ENCODE results near the gene JAZF1.
"Not testable (repeated sequence)": the region's sequence is repeated elsewhere in the genome, so short reads cannot be mapped to it uniquely, and the experiment has no call there.

JAZF1 gene

DNA sequence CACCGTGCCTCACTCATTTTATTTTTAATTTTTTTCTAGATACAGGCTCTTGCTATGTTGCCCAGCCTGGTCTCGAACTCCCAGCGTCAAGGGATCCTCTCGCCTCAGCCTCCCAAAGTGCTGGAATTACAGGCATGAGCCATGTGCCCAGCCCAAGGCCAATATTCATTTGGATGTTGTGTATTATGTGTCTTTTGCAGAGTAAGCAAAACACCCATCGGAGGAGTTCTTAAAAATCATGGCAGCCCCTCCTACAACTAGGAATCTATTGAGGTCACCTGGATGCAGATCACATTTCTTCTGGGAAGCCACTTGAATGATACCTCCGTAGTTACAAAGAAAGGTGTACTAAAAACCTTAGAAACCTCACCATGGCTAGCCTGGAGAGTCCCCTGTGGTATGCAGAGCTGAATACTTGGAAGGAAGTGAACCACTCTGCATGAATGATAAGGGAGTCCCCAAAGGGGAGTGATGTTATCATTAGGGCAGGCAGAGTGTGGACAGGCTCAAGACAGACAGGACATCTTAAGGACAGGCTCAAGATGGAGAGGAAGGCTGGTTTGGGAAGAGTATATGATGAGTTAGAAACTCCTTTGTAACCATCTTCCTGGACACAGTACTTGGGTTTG is 254.9 kb downstream of the JAZF1 start:
- DNase-seq = no peak

DNA sequence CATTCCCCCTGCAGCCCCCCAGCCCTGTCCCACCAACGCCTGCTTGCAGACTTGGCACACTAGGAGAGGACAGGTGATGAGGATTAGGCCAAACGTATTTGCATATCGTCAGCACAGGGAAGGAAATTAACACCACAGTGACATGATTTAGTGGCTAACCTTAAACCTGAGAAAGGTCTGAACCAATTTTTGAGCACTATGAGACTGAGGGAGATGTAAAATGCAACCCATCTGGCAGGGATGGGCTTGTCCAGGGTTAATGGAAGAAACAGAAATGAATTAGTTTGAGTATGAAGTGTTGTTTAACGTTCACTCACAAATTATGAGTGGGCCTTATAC is 257.0 kb downstream of the JAZF1 start:
- peak; percentile 83 for DNase-seq

DNA sequence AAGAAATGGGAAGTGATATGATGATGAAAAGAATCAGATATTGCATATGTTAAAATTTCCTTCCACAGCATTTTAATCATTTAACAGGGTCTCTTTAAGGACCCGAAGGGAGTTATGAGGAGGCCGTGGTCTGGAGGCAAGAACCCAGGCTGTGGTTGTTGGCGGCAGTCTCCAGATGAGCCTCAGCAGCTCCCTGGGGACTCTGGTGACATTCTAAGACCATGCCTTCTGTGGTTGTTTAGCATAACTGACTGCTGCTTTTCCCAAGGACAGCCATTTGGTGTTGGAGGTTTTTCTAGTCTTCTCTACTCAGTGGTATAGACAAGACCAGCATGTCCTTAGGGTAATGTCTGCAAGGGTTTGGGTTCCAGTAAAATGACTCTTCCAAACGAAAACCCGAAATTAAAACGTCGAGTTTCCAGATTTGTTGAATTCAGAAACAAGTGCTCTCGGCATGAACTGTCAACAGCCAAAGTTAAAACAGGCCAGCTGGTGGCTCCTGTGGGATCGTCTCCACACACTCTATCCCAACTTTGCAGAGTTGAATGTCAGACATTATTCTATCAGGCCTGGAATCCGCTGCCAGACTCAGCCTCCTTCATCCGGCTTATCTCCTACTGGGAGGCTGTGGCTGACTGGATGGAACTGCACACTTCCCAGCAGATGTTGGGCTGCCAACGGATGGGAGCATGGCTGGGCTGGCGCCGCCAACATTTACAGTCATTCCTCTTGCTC is 257.5 kb downstream of the JAZF1 start:
- peak; percentile 83 for DNase-seq

DNA sequence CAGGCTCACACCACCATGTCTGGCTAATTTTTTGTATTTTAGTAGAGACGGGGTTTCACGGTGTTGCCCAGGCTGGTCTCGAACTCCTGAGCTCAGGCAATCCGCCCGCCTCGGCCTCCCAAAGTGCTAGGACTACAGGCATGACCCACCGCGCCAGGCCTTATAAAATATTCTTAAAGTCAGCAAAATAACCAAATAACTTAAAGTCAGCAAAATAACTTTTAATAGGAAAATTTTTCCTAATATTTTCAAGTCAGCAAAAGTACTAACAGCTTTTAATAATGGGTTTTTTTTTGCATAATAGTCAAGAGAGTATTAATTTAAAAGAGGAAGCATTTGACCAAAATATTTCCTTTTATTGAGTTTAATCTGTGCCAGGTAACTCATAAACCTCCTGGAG is 258.2 kb downstream of the JAZF1 start:
- DNase-seq = not testable (repeated sequence)

DNA sequence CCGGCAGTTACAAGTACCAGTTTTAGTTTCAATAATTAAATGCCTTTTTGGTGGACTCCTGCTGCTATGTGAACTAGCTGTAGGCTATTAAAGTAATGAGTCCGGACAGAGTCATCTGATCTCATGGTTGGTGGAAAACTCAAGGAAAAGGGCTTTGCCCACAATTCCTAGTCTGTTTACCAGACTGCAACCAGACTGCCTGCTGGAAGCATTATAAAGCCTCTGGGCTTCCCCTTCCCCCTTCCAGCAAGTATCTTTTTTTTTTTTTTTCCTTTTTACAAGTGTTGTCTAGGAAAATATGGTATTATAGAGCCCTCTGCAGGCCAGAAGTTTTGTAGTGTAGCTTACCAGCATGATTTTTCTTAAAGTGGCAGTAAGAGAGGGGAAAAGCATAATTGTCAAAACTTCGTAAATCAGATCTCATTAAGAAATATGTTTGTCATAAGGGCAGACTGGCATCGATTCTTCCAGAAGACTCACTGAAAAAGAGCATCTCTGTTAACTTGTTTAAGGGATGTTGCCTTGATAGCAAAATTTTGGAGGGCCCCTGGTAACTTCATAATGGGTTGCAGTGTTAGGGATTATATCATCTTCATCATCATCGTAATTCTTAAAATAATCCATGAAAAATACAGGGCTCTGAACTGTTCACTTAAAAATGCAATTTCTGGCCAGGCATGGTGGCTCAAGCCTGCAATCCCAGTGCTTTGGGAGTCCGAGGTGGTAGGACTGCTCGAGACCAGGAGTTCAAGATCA is 259.3 kb downstream of the JAZF1 start:
- DNase-seq = peak; percentile 93

DNA sequence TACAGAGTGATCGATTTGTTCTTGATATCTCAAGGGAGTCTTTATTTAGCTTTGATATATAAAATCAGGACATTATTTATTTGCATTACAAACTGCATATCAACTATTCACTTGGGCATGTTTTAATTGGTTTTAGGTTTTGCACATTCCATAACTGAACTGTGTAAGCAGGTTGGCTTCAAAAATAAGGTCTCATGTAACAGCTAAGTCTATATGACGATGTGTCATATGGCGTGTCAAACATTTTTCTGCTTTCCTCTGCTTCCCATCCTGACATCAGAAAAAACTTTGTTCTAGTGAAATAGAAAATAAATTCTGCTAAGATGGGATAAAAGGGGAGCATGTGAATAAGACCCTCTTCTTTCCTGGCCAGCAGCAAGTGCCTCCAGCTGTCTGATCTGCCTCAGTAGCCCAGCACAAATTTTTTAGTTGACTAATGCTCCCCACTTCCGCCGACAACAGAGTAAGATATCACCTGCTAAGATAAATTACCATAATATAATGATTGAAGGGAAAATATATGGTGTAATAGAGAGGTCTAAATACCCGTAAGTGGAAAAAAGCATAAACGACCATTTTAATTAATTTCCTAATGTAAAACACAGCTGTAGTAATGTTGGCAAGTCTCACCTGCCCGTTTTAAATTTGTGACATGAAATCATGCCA is 260.2 kb downstream of the JAZF1 start:
- no peak for DNase-seq

DNA sequence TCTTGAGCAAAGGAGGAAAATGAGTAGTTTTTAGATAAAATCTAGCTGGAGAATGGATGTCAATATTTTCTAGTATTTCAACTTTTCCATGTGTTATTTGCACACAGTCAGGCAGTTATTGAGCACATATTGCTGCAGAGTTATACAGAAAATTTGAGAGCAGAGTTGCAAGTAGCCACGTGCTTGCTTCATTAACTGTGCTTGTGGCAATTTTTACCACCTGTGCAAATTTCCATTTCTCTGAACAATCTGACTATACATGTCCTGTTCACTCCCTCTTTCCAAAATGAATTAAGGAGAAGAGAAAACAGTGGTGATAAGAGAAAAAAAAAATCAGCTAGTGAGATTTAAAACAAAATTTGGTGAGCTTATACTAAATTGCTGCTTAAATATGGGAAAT is 262.1 kb downstream of the JAZF1 start:
- DNase-seq = no peak

DNA sequence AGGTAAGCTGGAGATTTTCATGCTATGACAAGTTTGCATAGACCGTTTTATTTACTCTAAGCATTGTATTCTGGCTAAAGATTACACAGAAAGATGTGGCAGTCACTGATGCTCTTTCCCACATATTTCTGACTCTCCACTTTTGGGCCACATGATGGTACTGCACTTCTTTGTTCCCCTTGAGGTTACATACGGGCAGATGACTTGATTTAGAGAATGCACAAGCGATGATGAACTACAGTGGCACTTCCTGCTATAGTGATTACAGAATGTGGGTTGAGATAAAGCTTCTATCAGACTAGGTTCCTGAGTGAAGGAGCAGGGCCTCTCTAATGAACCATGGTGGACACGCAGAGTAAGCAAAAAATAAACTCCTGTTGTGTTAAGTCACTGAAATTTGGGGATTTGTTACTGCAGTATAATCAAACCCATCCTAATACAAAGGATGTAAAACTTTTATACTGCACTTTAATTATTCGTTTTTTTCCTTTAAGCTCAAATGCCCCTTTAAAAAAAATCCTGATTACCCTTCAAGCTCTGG is 262.8 kb downstream of the JAZF1 start:
- DNase-seq = no peak

- no peak for DNase-seq
Measured at GRCh38 chr7:27917119-27917518, 263.5 kb downstream of the JAZF1 start.

DNA sequence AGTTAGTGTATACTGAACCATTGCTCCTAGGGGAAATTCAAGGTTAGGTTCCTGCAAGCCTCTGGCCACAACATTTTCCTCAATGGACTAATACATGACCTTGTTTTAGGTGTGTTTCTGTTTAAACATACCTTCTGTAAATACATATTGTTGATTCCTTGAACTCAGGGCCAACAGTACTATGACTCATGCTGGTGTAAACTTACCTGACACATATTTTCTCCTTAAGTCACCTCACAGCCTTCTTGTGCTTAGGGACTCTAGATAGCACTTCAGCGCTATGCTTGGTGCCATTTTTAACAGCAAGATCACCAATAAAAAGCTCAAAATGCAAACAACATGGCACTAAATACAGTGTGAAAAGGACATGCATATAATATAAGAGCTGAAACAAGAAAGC is 264.2 kb downstream of the JAZF1 start:
- no peak for DNase-seq

- DNase-seq = no peak
Measured at GRCh38 chr7:27914409-27914808, 266.2 kb downstream of the JAZF1 start.

GRCh38 chr7:27912751-27913150 is 267.8 kb downstream of the JAZF1 start:
- no peak for DNase-seq

GRCh38 chr7:27911920-27912319 is 268.7 kb downstream of the JAZF1 start:
- DNase-seq = no peak

GRCh38 chr7:27910326-27910725 is 270.3 kb downstream of the JAZF1 start:
- DNase-seq = no peak

DNA sequence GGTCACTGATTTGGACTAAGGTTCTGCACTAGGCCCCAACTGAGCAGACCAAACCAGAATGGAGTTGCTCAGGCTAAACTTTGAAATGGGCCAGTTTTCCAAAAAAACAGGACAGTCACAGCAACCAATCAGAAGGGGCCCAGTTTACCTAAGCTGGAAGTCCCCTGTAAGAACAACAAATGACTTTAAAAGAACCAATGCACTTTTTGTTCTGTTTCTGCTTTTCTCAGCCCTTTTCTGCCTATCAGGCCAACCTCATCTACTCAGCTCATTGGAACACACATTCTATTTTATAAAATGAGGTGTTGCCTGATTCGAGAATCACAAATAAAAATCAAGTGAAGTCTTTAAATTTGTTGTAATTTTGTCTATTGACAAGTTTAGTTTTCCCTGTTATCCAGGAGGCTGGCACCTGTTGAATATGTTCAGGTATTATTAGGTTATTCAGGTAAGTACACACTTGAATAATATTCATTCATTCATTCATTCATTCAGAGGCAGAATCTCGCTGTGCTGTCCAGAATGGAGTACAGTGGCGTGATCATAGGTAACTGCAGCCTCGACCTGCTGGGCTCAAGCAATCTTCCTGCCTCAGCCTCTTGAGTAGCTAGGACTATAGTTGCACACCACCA is 271.9 kb downstream of the JAZF1 start:
- no peak for DNase-seq

DNA sequence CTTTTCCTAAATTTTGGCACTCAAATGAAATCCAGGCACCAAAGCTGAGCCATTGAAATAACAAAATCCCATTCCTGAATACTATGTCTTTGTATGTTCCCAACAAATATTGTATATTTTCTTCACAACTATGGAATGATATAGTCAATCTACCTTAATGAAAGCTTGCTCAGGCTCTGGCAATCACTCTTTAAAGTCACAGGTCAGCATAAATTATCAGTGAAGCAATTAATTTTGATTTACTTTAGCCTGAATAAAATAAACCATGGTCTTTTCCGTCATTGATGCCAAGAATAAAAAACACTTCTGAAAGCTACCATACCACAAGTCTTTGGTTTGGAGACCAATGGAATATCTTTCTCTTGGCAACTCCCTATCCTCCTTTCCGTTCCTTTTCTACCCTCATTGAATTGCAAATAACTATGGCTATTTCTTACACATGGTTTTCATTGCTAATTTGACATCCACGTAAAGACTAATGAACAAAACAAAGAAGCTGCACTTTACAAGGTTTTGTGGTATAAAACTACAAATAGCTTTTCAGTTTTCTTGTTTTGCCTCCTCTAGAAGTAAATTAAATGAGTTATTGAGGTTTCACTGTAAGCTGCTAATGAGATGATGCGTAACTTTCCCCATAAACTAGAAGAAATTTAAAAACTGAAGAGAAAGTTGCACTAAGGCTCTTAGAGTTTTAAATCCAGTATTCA is 274.1 kb downstream of the JAZF1 start:
- DNase-seq = no peak

DNA sequence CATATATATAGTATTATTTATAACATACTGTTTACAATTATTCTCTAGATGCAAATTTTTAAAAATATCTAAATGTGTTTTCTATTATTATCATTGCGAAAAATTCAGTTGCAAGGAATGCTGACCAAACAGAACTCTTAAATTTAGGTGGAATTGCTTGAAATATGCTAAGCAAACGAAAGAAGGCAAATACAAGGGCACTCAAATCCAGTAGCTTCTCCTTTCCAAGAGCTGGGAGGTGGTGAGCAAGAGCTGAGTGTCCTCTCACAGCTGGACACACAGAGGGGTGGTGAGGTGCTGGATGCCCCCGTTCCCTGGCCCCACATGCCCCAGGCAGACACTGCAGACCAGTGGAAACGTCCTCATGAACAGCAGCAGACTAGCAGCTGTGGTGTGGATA is 274.6 kb downstream of the JAZF1 start:
- no peak for DNase-seq

GRCh38 chr7:27901028-27901760 is 279.4 kb downstream of the JAZF1 start:
- DNase-seq = no peak

DNA sequence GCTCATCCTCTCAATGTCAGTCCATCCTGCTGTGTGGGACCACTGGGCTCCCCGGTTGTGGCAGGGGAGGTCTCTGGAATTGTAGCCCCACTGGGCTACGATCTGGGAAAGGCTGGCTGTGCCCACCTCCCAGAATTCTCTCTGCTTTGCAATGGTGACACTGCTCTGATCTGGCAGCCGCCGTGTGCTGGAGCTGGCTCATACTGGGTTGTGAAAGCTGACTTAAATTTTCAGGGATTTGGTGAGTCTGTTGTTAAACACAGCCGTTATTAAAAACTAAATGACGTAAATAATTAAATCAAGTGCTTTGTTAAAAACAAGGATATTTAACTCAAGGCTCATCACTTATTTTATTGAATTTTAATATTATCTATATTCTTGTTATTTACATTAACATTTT is 280.6 kb downstream of the JAZF1 start:
- DNase-seq = no peak

- no peak for DNase-seq
Measured at GRCh38 chr7:27899601-27900000, 281.0 kb downstream of the JAZF1 start.

- DNase-seq = no peak
Measured at GRCh38 chr7:27897441-27897847, 283.2 kb downstream of the JAZF1 start.

- no peak for DNase-seq
Measured at GRCh38 chr7:27897001-27897400, 283.6 kb downstream of the JAZF1 start.
